HEK293 (cell line): ENCODE results near the gene ZNF184.

Experiments used
- BCL6B ChIP-seq: fragments of 450-650 bp; formaldehyde crosslinking; IDR thresholded peaks from 2 replicates; pipeline ENCODE4 v1.5.1; 2017; ENCODE audit warnings: missing biosample characterization, missing genetic modification characterization
- EGR2 ChIP-seq: fragments of 450-650 bp; formaldehyde crosslinking; IDR thresholded peaks from 2 replicates; pipeline ENCODE4 v1.5.1; 2016; ENCODE audit warnings: low read depth, missing biosample characterization, missing genetic modification characterization
- ELK4 ChIP-seq: IDR thresholded peaks from 2 replicates; pipeline ENCODE4 v1.6.1; 2011; ENCODE audit warnings: mild to moderate bottlenecking, low read depth, low read length, borderline replicate concordance
- GLIS2 ChIP-seq: fragments of 450-650 bp; formaldehyde crosslinking; IDR thresholded peaks from 2 replicates; pipeline ENCODE4 v1.5.1; 2016; ENCODE audit warnings: missing biosample characterization, missing genetic modification characterization
- KLF8 ChIP-seq: fragments of 450-650 bp; formaldehyde crosslinking; IDR thresholded peaks from 2 replicates; pipeline ENCODE4 v1.5.1; 2016; ENCODE audit warnings: missing biosample characterization, missing genetic modification characterization
- PRDM4 ChIP-seq: fragments of 450-650 bp; formaldehyde crosslinking; IDR thresholded peaks from 2 replicates; pipeline ENCODE4 v1.5.1; 2017; ENCODE audit warnings: missing biosample characterization, missing genetic modification characterization
- REST ChIP-seq: fragments of 450-650 bp; formaldehyde crosslinking; IDR thresholded peaks from 2 replicates; pipeline ENCODE4 v1.5.1; 2016; ENCODE audit warnings: missing biosample characterization, missing genetic modification characterization
- SCRT1 ChIP-seq: fragments of 450-650 bp; formaldehyde crosslinking; IDR thresholded peaks from 2 replicates; pipeline ENCODE4 v1.5.1; 2016; ENCODE audit warnings: missing biosample characterization, missing genetic modification characterization, borderline replicate concordance
- YY2 ChIP-seq: fragments of 450-650 bp; formaldehyde crosslinking; IDR thresholded peaks from 2 replicates; pipeline ENCODE4 v1.5.1; 2016; ENCODE audit warnings: missing biosample characterization, missing genetic modification characterization
- ZBTB17 ChIP-seq: fragments of 450-650 bp; formaldehyde crosslinking; IDR thresholded peaks from 2 replicates; pipeline ENCODE4 v1.5.1; 2016; ENCODE audit warnings: missing biosample characterization, missing genetic modification characterization
- ZBTB20 ChIP-seq: fragments of 450-650 bp; formaldehyde crosslinking; IDR thresholded peaks from 2 replicates; pipeline ENCODE4 v1.5.1; 2016; ENCODE audit warnings: missing biosample characterization, missing genetic modification characterization
- ZBTB7A ChIP-seq: fragments of 450-650 bp; formaldehyde crosslinking; IDR thresholded peaks from 2 replicates; pipeline ENCODE4 v1.5.1; 2016; ENCODE audit warnings: low read depth, missing biosample characterization, missing genetic modification characterization
- ZNF174 ChIP-seq: fragments of 450-650 bp; formaldehyde crosslinking; IDR thresholded peaks from 2 replicates; pipeline ENCODE4 v1.5.0; 2017; ENCODE audit warnings: missing biosample characterization, mild to moderate bottlenecking, missing genetic modification characterization
- ZNF2 ChIP-seq: fragments of 450-650 bp; formaldehyde crosslinking; IDR thresholded peaks from 2 replicates; pipeline ENCODE4 v1.5.1; 2016; ENCODE audit warnings: missing biosample characterization, missing genetic modification characterization
- ZNF274 ChIP-seq, 2 experiments: fragments of 200-500 bp in 1 of 2; fragments of 450-650 bp in 1 of 2; sonication (Bioruptor generic) in 1 of 2; formaldehyde crosslinking in 1 of 2; IDR thresholded peaks; 2 replicates each; pipeline versions ENCODE4 v1.5.1 to v1.6.1; 2014 to 2016; ENCODE audit warnings: borderline replicate concordance in 1 of 2, inconsistent platforms in 1 of 2, low read length in 1 of 2, missing biosample characterization in 1 of 2, missing genetic modification characterization in 1 of 2
- ZNF292 ChIP-seq: fragments of 450-650 bp; formaldehyde crosslinking; IDR thresholded peaks from 2 replicates; pipeline ENCODE4 v1.5.1; 2016; ENCODE audit warnings: low read depth, missing biosample characterization, missing genetic modification characterization, borderline replicate concordance
- ZNF350 ChIP-seq: fragments of 450-650 bp; formaldehyde crosslinking; IDR thresholded peaks from 2 replicates; pipeline ENCODE4 v1.5.0; 2017; ENCODE audit warnings: missing biosample characterization, mild to moderate bottlenecking, missing genetic modification characterization
- ZNF366 ChIP-seq: fragments of 450-650 bp; formaldehyde crosslinking; conservative IDR thresholded peaks from 2 replicates; pipeline ENCODE4 v1.5.1; 2016; ENCODE audit warnings: missing biosample characterization, missing genetic modification characterization
- ZNF423 ChIP-seq: fragments of 450-650 bp; formaldehyde crosslinking; IDR thresholded peaks from 2 replicates; pipeline ENCODE4 v1.5.1; 2016; ENCODE audit warnings: missing biosample characterization, missing genetic modification characterization
- ZNF521 ChIP-seq: fragments of 450-650 bp; formaldehyde crosslinking; IDR thresholded peaks from 2 replicates; pipeline ENCODE4 v1.5.1; 2017; ENCODE audit warnings: missing biosample characterization, mild to moderate bottlenecking, missing genetic modification characterization
- ZNF549 ChIP-seq: fragments of 450-650 bp; IDR thresholded peaks from 2 replicates; pipeline ENCODE4 v1.5.1; 2018; ENCODE audit warnings: missing biosample characterization, missing genetic modification characterization, mild to moderate bottlenecking, inconsistent platforms, moderate library complexity
- ZNF560 ChIP-seq: fragments of 450-650 bp; formaldehyde crosslinking; IDR thresholded peaks from 2 replicates; pipeline ENCODE4 v1.5.1; 2017; ENCODE audit warnings: missing biosample characterization, missing genetic modification characterization, borderline replicate concordance
- ZNF600 ChIP-seq: fragments of 450-650 bp; formaldehyde crosslinking; IDR thresholded peaks from 2 replicates; pipeline ENCODE4 v1.5.1; 2016; ENCODE audit warnings: missing biosample characterization, missing genetic modification characterization
- ZNF623 ChIP-seq: fragments of 450-650 bp; formaldehyde crosslinking; IDR thresholded peaks from 2 replicates; pipeline ENCODE4 v1.5.1; 2016; ENCODE audit warnings: missing biosample characterization, missing genetic modification characterization
- ZNF660 ChIP-seq: fragments of 450-650 bp; IDR thresholded peaks from 2 replicates; pipeline ENCODE4 v1.5.1; 2018; ENCODE audit warnings: missing biosample characterization, mild to moderate bottlenecking, missing genetic modification characterization
- ZNF707 ChIP-seq: fragments of 450-650 bp; formaldehyde crosslinking; IDR thresholded peaks from 2 replicates; pipeline ENCODE4 v1.5.1; 2016; ENCODE audit warnings: missing biosample characterization, missing genetic modification characterization
- ZSCAN4 ChIP-seq: fragments of 450-650 bp; formaldehyde crosslinking; IDR thresholded peaks from 2 replicates; pipeline ENCODE4 v1.5.1; 2017; ENCODE audit warnings: missing biosample characterization, missing genetic modification characterization

The ZNF184 gene

GRCh38 chr6:27502508-27503435, 29.9 kb upstream of the ZNF184 start (continued):
- no peak for TF ChIP-seq BCL6B
- 0 out of 2 replicates have a peak, but pooled peaks have one; percentile 29 for TF ChIP-seq SCRT1
- peak; percentile 95 for TF ChIP-seq ZNF660 (tag by site-specific recombination)
- no peak for TF ChIP-seq ZNF707 (tag by site-specific recombination)
- TF ChIP-seq ZNF623: no peak
- 0 out of 2 replicates have a peak, but pooled peaks have one; percentile 34 for TF ChIP-seq ZNF600 (tag by site-specific recombination)
- no peak; the same call in 1 of the 2 replicates for TF ChIP-seq ZSCAN4
- TF ChIP-seq ZNF423 (tag by site-specific recombination): no peak
- TF ChIP-seq GLIS2: no peak
- TF ChIP-seq YY2 (tag by site-specific recombination): no peak
- 0 out of 2 replicates have a peak, but pooled peaks have one; percentile 5 for TF ChIP-seq ZNF292 (tag by site-specific recombination)
- no peak for TF ChIP-seq ZNF560
- TF ChIP-seq ZBTB20 (tag by site-specific recombination): no peak; the same call in 1 of the 2 replicates
- no peak for TF ChIP-seq ZNF350
- peak; percentile 57; the same call in 1 of the 2 replicates for TF ChIP-seq ZNF549
- TF ChIP-seq ZNF274 (IDR thresholded peaks at IDR 0.05; ENCODE audit: low read length): no peak
- no peak for TF ChIP-seq ZNF274 (tag by site-specific recombination; IDR thresholded peaks at IDR 0.05; ENCODE audit: borderline replicate concordance)
- TF ChIP-seq ZBTB7A (tag by site-specific recombination): no peak
- peak; percentile 9; the same call in 1 of the 2 replicates for TF ChIP-seq REST (tag by site-specific recombination)
- TF ChIP-seq ELK4: peak; percentile 66; the same call in 1 of the 2 replicates
- TF ChIP-seq ZNF174 (tag by site-specific recombination): no peak
- no peak for TF ChIP-seq PRDM4 (tag by site-specific recombination)
- TF ChIP-seq EGR2 (tag by site-specific recombination): no peak
- peak; percentile 89 for TF ChIP-seq ZBTB17 (tag by site-specific recombination)
- TF ChIP-seq ZNF2: peak; percentile 82
- peak; percentile 77 for TF ChIP-seq ZNF366 (tag by site-specific recombination)
- no peak for TF ChIP-seq ZNF521 (tag by site-specific recombination)
- TF ChIP-seq KLF8 (tag by site-specific recombination): 0 out of 2 replicates have a peak, but pooled peaks have one; percentile 49
